GDM1 (cell line): ENCODE results near the gene SLC9B2.

Experiments
- DNase-seq: peaks from one replicate; lab custom pipeline; 2025; lab: John Stamatoyannopoulos, UW

The SLC9B2 gene

GRCh38 chr4:103076747-103077347 lies at the start of gene SLC9B2:
Gene SLC9B2 (minus strand): TSS chr4:103076761. CDS start chr4:103067550, 9,211 bp downstream.
- no peak for DNase-seq

GRCh38 chr4:103126126-103126525 lies 49.6 kb upstream of the SLC9B2 start:
- no peak for DNase-seq

GRCh38 chr4:103123114-103123513 lies 46.6 kb upstream of the SLC9B2 start:
- DNase-seq, result no peak

GRCh38 chr4:103118166-103118565 lies 41.6 kb upstream of the SLC9B2 start:
- DNase-seq, result no peak

GRCh38 chr4:103111598-103111997 lies 35.0 kb upstream of the SLC9B2 start:
- no peak for DNase-seq

- no peak for DNase-seq
Measured at GRCh38 chr4:103108542-103108941, 32.0 kb upstream of the SLC9B2 start.

- DNase-seq, result no peak
Measured at GRCh38 chr4:103105558-103106356, 29.2 kb upstream of the SLC9B2 start.

GRCh38 chr4:103104886-103105285 lies 28.3 kb upstream of the SLC9B2 start:
- DNase-seq, result no peak

- no peak for DNase-seq
Measured at GRCh38 chr4:103100691-103101090, 24.1 kb upstream of the SLC9B2 start.

GRCh38 chr4:103099691-103100392 lies 23.3 kb upstream of the SLC9B2 start, which contains the start of gene BDH2:
Gene BDH2 (minus strand): TSS chr4:103099834. CDS start chr4:103096254, 3,580 bp downstream.
- peak; percentile 74 for DNase-seq

GRCh38 chr4:103098756-103099440 lies 22.3 kb upstream of the SLC9B2 start:
- DNase-seq, result no peak

GRCh38 chr4:103098341-103098740 lies 21.8 kb upstream of the SLC9B2 start:
- no peak for DNase-seq

GRCh38 chr4:103097112-103097511 lies 20.6 kb upstream of the SLC9B2 start:
- DNase-seq, result no peak

GRCh38 chr4:103095080-103095479 lies 18.5 kb upstream of the SLC9B2 start:
- DNase-seq, result no peak

GRCh38 chr4:103092245-103092644 lies 15.7 kb upstream of the SLC9B2 start:
- no peak for DNase-seq

GRCh38 chr4:103091601-103092223 lies 15.2 kb upstream of the SLC9B2 start:
- DNase-seq, result peak; percentile 32

- no peak for DNase-seq
Measured at GRCh38 chr4:103089481-103089880, 12.9 kb upstream of the SLC9B2 start.

GRCh38 chr4:103086551-103086950 lies 10.0 kb upstream of the SLC9B2 start:
- no peak for DNase-seq

- DNase-seq, result no peak
Measured at GRCh38 chr4:103085555-103086196, 9.1 kb upstream of the SLC9B2 start.

- DNase-seq, result no peak
Measured at GRCh38 chr4:103079621-103080020, 3.1 kb upstream of the SLC9B2 start.
